H9 (cell line): ENCODE measurements around the gene MISP. TPM values are rescaled to one million over a fixed set of nuclear protein-coding genes. Genes with fewer than 3 reads are reported as not detected.

ENCODE experiments used
- DNase-seq: peaks from one replicate; pipeline ENCODE4 v3.0.0-alpha.2; 2017
- H2AFZ ChIP-seq: one replicate; pipeline ENCODE4 v1.6.1; 2013; ENCODE audit warnings: mild to moderate bottlenecking, low read length, control low read depth, moderate library complexity
- H2AK5ac ChIP-seq: 2 replicates; pipeline ENCODE4 v1.6.1; 2013; ENCODE audit warnings: low read length, control low read depth, mixed read lengths; ENCODE audit not compliant: insufficient read length
- H2BK120ac ChIP-seq: one replicate; pipeline ENCODE4 v1.6.1; 2013; ENCODE audit warnings: low read depth, mild to moderate bottlenecking, low read length, control low read depth, inconsistent platforms; ENCODE audit not compliant: poor library complexity, severe bottlenecking
- H2BK12ac ChIP-seq: 2 replicates; pipeline ENCODE4 v1.6.1; 2013; ENCODE audit warnings: low read length, control low read depth, mixed read lengths, low read depth; ENCODE audit not compliant: insufficient read length
- H2BK15ac ChIP-seq: 2 replicates; pipeline ENCODE4 v1.6.1; 2013; ENCODE audit warnings: low read depth, low read length, control low read depth
- H2BK20ac ChIP-seq: one replicate; pipeline ENCODE4 v1.6.1; 2013; ENCODE audit warnings: low read depth, mild to moderate bottlenecking, low read length, control low read depth, inconsistent platforms; ENCODE audit not compliant: poor library complexity, severe bottlenecking
- H2BK5ac ChIP-seq: 2 replicates; pipeline ENCODE4 v1.6.1; 2013; ENCODE audit warnings: low read length, control low read depth, mixed read lengths; ENCODE audit not compliant: insufficient read length
- H3K14ac ChIP-seq: 2 replicates; pipeline ENCODE4 v1.6.1; 2013; ENCODE audit warnings: low read length, control low read depth; ENCODE audit not compliant: insufficient read depth
- H3K18ac ChIP-seq: 2 replicates; pipeline ENCODE4 v1.6.1; 2013; ENCODE audit warnings: low read depth, mild to moderate bottlenecking, mixed read lengths, low read length, control low read depth; ENCODE audit not compliant: insufficient read length
- H3K23ac ChIP-seq: 2 replicates; pipeline ENCODE4 v1.6.1; 2013; ENCODE audit warnings: low read length, control low read depth, mixed read lengths, low read depth; ENCODE audit not compliant: insufficient read length
- H3K23me2 ChIP-seq: 2 replicates; pipeline ENCODE4 v1.6.1; 2013; ENCODE audit warnings: low read depth, mild to moderate bottlenecking, mixed read lengths, low read length, control low read depth; ENCODE audit not compliant: insufficient read length, poor library complexity, severe bottlenecking
- H3K27ac ChIP-seq: 2 replicates; pipeline ENCODE4 v1.5.1; 2013; ENCODE audit warnings: low read length, control low read depth, mixed read lengths, low read depth; ENCODE audit not compliant: insufficient read length
- H3K27me3 ChIP-seq: 2 replicates; pipeline ENCODE4 v1.6.1; 2013; ENCODE audit warnings: low read length, control low read depth, inconsistent platforms; ENCODE audit not compliant: insufficient read depth
- H3K4ac ChIP-seq: 2 replicates; pipeline ENCODE4 v1.6.1; 2013; ENCODE audit warnings: low read depth, mild to moderate bottlenecking, control low read depth, inconsistent platforms, low read length, moderate library complexity
- H3K4me1 ChIP-seq: 2 replicates; pipeline ENCODE4 v1.6.1; 2013; ENCODE audit warnings: low read length, control low read depth, inconsistent platforms; ENCODE audit not compliant: insufficient read depth
- H3K4me2 ChIP-seq: 2 replicates; pipeline ENCODE4 v1.6.1; 2013; ENCODE audit warnings: low read length, control low read depth, mixed read lengths; ENCODE audit not compliant: insufficient read length, insufficient read depth
- H3K56ac ChIP-seq: 2 replicates; pipeline ENCODE4 v1.6.1; 2013; ENCODE audit warnings: low read depth, mild to moderate bottlenecking, mixed read lengths, low read length, control low read depth; ENCODE audit not compliant: insufficient read length
- H3K79me1 ChIP-seq: 2 replicates; pipeline ENCODE4 v1.6.1; 2013; ENCODE audit warnings: low read depth, mild to moderate bottlenecking, moderate library complexity, low read length, control low read depth, inconsistent platforms; ENCODE audit not compliant: insufficient read depth, poor library complexity, severe bottlenecking
- H3K79me2 ChIP-seq: 2 replicates; pipeline ENCODE4 v1.6.1; 2013; ENCODE audit warnings: low read length, control low read depth, inconsistent platforms; ENCODE audit not compliant: insufficient read depth
- H3K9ac ChIP-seq: 2 replicates; pipeline ENCODE4 v1.6.1; 2013; ENCODE audit warnings: low read length, control low read depth, mixed read lengths; ENCODE audit not compliant: insufficient read length; ENCODE audit errors: extremely low read depth
- H3K9me3 ChIP-seq: one replicate; pipeline ENCODE4 v1.6.1; 2013; ENCODE audit warnings: low read depth, low read length, inconsistent platforms; ENCODE audit not compliant: control insufficient read depth
- H3T11ph ChIP-seq: one replicate; pipeline ENCODE4 v1.6.1; 2013; ENCODE audit warnings: mild to moderate bottlenecking, low read length, control low read depth, inconsistent platforms
- H4K20me1 ChIP-seq: one replicate; pipeline ENCODE4 v1.6.1; 2013; ENCODE audit not compliant: control insufficient read depth, insufficient read length, insufficient read depth
- H4K5ac ChIP-seq: 2 replicates; pipeline ENCODE4 v1.6.1; 2013; ENCODE audit warnings: low read depth, mild to moderate bottlenecking, mixed read lengths, low read length, control low read depth; ENCODE audit not compliant: insufficient read length
- H4K8ac ChIP-seq: replicated peaks from 2 replicates; pipeline ENCODE4 v1.6.1; 2013; ENCODE audit warnings: low read length, control low read depth, mixed read lengths, low read depth; ENCODE audit not compliant: insufficient read length
- H4K91ac ChIP-seq: 2 replicates; pipeline ENCODE4 v1.6.1; 2013; ENCODE audit warnings: low read depth, mild to moderate bottlenecking, moderate library complexity, mixed read lengths, low read length, control low read depth; ENCODE audit not compliant: insufficient read length
- H3K27ac Mint-ChIP-seq, 3 experiments: 2 replicates in 2 of 3; 3 replicates in 1 of 3; pipeline ENCODE4 v1.8.0; 2020 to 2021; ENCODE audit warnings: mixed read lengths in 3 of 3, mild to moderate bottlenecking in 1 of 3, moderate library complexity in 1 of 3
- H3K27me3 Mint-ChIP-seq: 2 replicates; pipeline ENCODE4 v1.8.0; 2021; ENCODE audit warnings: low read depth, mild to moderate bottlenecking, moderate library complexity, mixed read lengths
- H3K36me3 Mint-ChIP-seq, 3 experiments: 2 replicates in 2 of 3; 3 replicates in 1 of 3; pipeline ENCODE4 v1.8.0; 2020 to 2021; ENCODE audit warnings: low read depth in 3 of 3, mixed read lengths in 3 of 3; ENCODE audit not compliant: insufficient read depth in 1 of 3
- H3K4me1 Mint-ChIP-seq, 2 experiments: 2 replicates each; pipeline ENCODE4 v1.8.0; 2020; ENCODE audit warnings: mixed read lengths in 2 of 2
- H3K4me3 Mint-ChIP-seq, 2 experiments: 2 replicates in 1 of 2; 3 replicates in 1 of 2; pipeline ENCODE4 v1.8.0; 2020 to 2021; ENCODE audit warnings: mild to moderate bottlenecking in 2 of 2, mixed read lengths in 2 of 2, moderate library complexity in 1 of 2
- H3K9me3 Mint-ChIP-seq, 2 experiments: 2 replicates in 1 of 2; 3 replicates in 1 of 2; pipeline ENCODE4 v1.8.0; 2020; ENCODE audit warnings: mild to moderate bottlenecking in 2 of 2, mixed read lengths in 2 of 2, moderate library complexity in 1 of 2
- WGBS: extraction: QIAGEN DNeasy Blood & Tissue Kit; methylation state at CpG from one replicate; pipeline ENCODE4 v1.1.7; 2013; ENCODE audit warnings: missing lambda C conversion rate, low lambda C conversion rate, mixed read lengths; ENCODE audit not compliant: insufficient read length; ENCODE audit errors: extremely low coverage; 5-methylcytosine and 5-hydroxymethylcytosine counted together
- total RNA-seq: library from RNA; stranded (reverse); gene quantifications from 2 replicates; pipeline ENCODE4 v1.2.1, GENCODE V29; 2021
- TF ChIP-seq, protein P1 (sequence below): fragments of 200-600 bp; sonication (generic); conservative IDR thresholded peaks from 3 replicates; pipeline ENCODE4 v1.8.0; 2021; ENCODE audit warnings: antibody characterized with exemption, mild to moderate bottlenecking

The MISP gene
- total RNA-seq, 1 experiment from 2014 or later: 0.44 TPM

DNA sequence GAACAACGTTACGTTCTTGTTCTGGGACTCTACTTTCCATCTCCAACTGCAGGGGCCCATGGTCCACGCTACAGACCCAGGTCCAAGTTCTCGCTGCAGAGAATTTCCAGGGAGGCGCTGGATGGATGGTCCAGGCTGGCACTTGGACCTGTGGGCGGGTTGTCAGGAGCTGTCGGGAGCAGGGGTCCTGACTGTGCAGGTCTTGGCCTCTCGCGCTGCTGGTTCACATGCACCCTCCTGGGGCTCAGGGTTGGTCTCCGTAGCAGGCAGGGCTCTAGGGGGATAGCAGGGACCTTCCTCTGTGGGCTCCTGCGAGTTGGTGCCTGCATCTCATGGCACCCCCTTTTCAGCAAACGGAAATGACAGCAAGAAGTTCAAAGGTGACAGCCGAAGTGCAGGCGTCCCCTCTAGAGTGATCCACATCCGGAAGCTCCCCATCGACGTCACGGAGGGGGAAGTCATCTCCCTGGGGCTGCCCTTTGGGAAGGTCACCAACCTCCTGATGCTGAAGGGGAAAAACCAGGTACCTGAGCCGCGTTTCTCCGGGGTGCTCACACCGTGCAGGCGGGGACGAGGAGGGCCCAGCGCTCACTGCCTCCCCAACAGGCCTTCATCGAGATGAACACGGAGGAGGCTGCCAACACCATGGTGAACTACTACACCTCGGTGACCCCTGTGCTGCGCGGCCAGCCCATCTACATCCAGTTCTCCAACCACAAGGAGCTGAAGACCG, 52.9 kb downstream of the MISP start:
- Histone ChIP-seq H4K8ac (no peak overlapping the region), H3K9ac (no peak overlapping the region), H2BK12ac (no peak overlapping the region), H3K79me2 (peaks cover 56% of the 10 kb centered on the region; the same call in 1 of the 2 replicates), H3K79me1 (peaks cover 13% of the 10 kb centered on the region), H3K4ac (no peak overlapping the region), H3K23me2 (peaks cover 5% of the 10 kb centered on the region), H3K23ac (no peak overlapping the region), H2AFZ (no peak overlapping the region), H4K20me1 (peaks cover 4% of the 10 kb centered on the region), H2BK5ac (no peak overlapping the region), H3K27me3 (no peaks in the 10 kb centered on the region), H2AK5ac (no peak overlapping the region), H2BK15ac (no peak overlapping the region), H3K56ac (no peak overlapping the region), H2BK20ac (no peak overlapping the region), H3K18ac (no peak overlapping the region), H3K14ac (no peak overlapping the region), H3K9me3 (no peaks in the 10 kb centered on the region), H2BK120ac (no peak overlapping the region), H4K91ac (no peak overlapping the region), H3T11ph (no peak overlapping the region), H3K27ac (no peak overlapping the region), H3K4me2 (no peak overlapping the region), H4K5ac (no peak overlapping the region), H3K4me1 (no peaks in the 10 kb centered on the region; the same call in 1 of the 2 replicates)
- peak; percentile 27 for DNase-seq
- Mint-ChIP-seq H3K9me3 (no peaks in the 10 kb centered on the region; a peak in 1 of 5 replicates), H3K36me3 (peaks cover 59 to 82% (median 78%) of the 10 kb centered on the region in 3 experiments), H3K27me3 (no peaks in the 10 kb centered on the region), H3K4me3 (no peak overlapping the region; a peak in 1 of 5 replicates), H3K27ac (peak overlapping the region in 1 of 3 experiments; percentile 68; a peak in 2 of 7 replicates), H3K4me1 (peaks cover 23 to 36% of the 10 kb centered on the region in 2 experiments)
- no CpG with 5 or more reads among the region's 31 CpGs for WGBS
- TF ChIP-seq, protein P1, sequence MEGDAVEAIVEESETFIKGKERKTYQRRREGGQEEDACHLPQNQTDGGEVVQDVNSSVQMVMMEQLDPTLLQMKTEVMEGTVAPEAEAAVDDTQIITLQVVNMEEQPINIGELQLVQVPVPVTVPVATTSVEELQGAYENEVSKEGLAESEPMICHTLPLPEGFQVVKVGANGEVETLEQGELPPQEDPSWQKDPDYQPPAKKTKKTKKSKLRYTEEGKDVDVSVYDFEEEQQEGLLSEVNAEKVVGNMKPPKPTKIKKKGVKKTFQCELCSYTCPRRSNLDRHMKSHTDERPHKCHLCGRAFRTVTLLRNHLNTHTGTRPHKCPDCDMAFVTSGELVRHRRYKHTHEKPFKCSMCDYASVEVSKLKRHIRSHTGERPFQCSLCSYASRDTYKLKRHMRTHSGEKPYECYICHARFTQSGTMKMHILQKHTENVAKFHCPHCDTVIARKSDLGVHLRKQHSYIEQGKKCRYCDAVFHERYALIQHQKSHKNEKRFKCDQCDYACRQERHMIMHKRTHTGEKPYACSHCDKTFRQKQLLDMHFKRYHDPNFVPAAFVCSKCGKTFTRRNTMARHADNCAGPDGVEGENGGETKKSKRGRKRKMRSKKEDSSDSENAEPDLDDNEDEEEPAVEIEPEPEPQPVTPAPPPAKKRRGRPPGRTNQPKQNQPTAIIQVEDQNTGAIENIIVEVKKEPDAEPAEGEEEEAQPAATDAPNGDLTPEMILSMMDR: no peak
